Suppressor macrophage (primary cell): ENCODE data around the gene POLR2J3.
"Not testable (repeated sequence)": the region's sequence is repeated elsewhere in the genome, so short reads cannot be mapped to it uniquely, and the experiment has no call there.

Experiments
- DNase-seq, 4 experiments: peaks; one replicate each; pipeline ENCODE4 v3.0.0-alpha.2; 2020 to 2022
- total RNA-seq, 17 experiments: gene quantifications; one replicate each; lab custom pipeline; 2026; ENCODE audit warnings: mixed read lengths in 6 of 17, inconsistent platforms in 3 of 17; lab: John Stamatoyannopoulos, UW

The POLR2J3 gene
- total RNA-seq: 0.28 to 5.2 (median 3.4) reads per million in 17 experiments

GRCh38 chr7:102572261-102573239 is at the start of gene POLR2J3:
Gene POLR2J3 (minus strand): TSS chr7:102572583. CDS start chr7:102572521, 62 bp downstream.
- peak in 3 of 4 experiments; percentile 94 to 100 (median 96) for DNase-seq

GRCh38 chr7:102618122-102618521 is 45.7 kb upstream of the POLR2J3 start:
- DNase-seq: peak in 2 of 4 experiments; percentile 0

- peak; percentile 3 to 52 (median 32) for DNase-seq
Observed at GRCh38 chr7:102616507-102617125, 44.2 kb upstream of the POLR2J3 start, which contains the start of gene RASA4. Gene RASA4 (minus strand): TSS chr7:102616756. CDS start chr7:102616689, 67 bp downstream.

- DNase-seq: not testable (repeated sequence)
Observed at GRCh38 chr7:102615930-102616329, 43.5 kb upstream of the POLR2J3 start.

- DNase-seq: not testable (repeated sequence)
Observed at GRCh38 chr7:102614873-102615272, 42.5 kb upstream of the POLR2J3 start.

GRCh38 chr7:102614346-102614697 is 41.9 kb upstream of the POLR2J3 start:
- not testable (repeated sequence) for DNase-seq

- not testable (repeated sequence) for DNase-seq
Observed at GRCh38 chr7:102613575-102614345, 41.4 kb upstream of the POLR2J3 start.

- DNase-seq: peak; percentile 26 to 71 (median 48)
Observed at GRCh38 chr7:102611675-102612325, 39.4 kb upstream of the POLR2J3 start.

- not testable (repeated sequence) for DNase-seq
Observed at GRCh38 chr7:102611013-102611674, 38.8 kb upstream of the POLR2J3 start.

GRCh38 chr7:102610441-102610840 is 38.1 kb upstream of the POLR2J3 start:
- not testable (repeated sequence) for DNase-seq

- DNase-seq: not testable (repeated sequence)
Observed at GRCh38 chr7:102609734-102610133, 37.4 kb upstream of the POLR2J3 start.

GRCh38 chr7:102606848-102607247 is 34.5 kb upstream of the POLR2J3 start:
- not testable (repeated sequence) for DNase-seq

- DNase-seq: not testable (repeated sequence)
Observed at GRCh38 chr7:102604431-102605145, 32.2 kb upstream of the POLR2J3 start.

- not testable (repeated sequence) for DNase-seq
Observed at GRCh38 chr7:102602317-102602716, 29.9 kb upstream of the POLR2J3 start.

- DNase-seq: not testable (repeated sequence)
Observed at GRCh38 chr7:102599699-102600098, 27.3 kb upstream of the POLR2J3 start.

- not testable (repeated sequence) for DNase-seq
Observed at GRCh38 chr7:102596036-102596435, 23.7 kb upstream of the POLR2J3 start.

- not testable (repeated sequence) for DNase-seq
Observed at GRCh38 chr7:102593637-102594334, 21.4 kb upstream of the POLR2J3 start.

- DNase-seq: not testable (repeated sequence)
Observed at GRCh38 chr7:102592477-102593019, 20.2 kb upstream of the POLR2J3 start.

GRCh38 chr7:102589857-102590256 is 17.5 kb upstream of the POLR2J3 start:
- not testable (repeated sequence) for DNase-seq

- not testable (repeated sequence) for DNase-seq
Observed at GRCh38 chr7:102583495-102583894, 11.1 kb upstream of the POLR2J3 start.
